Spinal cord (tissue), 10 donors: ENCODE data around the gene ZSCAN9. TPM values are rescaled to one million over a fixed set of nuclear protein-coding genes. Genes with fewer than 3 reads are reported as not detected.

ENCODE experiments used
- DNase-seq, 6 donors: peaks; one replicate each; pipeline versions ENCODE4 v3.0.0 to v3.0.0-alpha.2; 2013 to 2015; ENCODE audit warnings: low spot score in 6 of 6, low read depth in 4 of 6
- H3K27ac ChIP-seq: one replicate; pipeline ENCODE4 v1.5.1; 2013; ENCODE audit warnings: low read depth, low read length, control low read depth
- H3K27me3 ChIP-seq: one replicate; pipeline ENCODE4 v1.6.1; 2013; ENCODE audit warnings: low read length; ENCODE audit not compliant: control insufficient read depth, insufficient read depth
- H3K36me3 ChIP-seq: one replicate; pipeline ENCODE4 v1.6.1; 2013; ENCODE audit warnings: low read length; ENCODE audit not compliant: control insufficient read depth, insufficient read depth
- H3K4me1 ChIP-seq: one replicate; pipeline ENCODE4 v1.6.1; 2013; ENCODE audit warnings: low read length; ENCODE audit not compliant: control insufficient read depth, insufficient read depth
- H3K4me3 ChIP-seq: one replicate; pipeline ENCODE4 v1.5.1; 2013; ENCODE audit warnings: low read depth, low read length, control low read depth
- H3K9me3 ChIP-seq: one replicate; pipeline ENCODE4 v1.6.1; 2013; ENCODE audit warnings: low read length; ENCODE audit not compliant: control insufficient read depth, insufficient read depth
- WGBS: methylation state at CpG from one replicate; pipeline ENCODE4 v1.1.5; 2013; ENCODE audit warnings: missing lambda C conversion rate; ENCODE audit not compliant: insufficient coverage; 5-methylcytosine and 5-hydroxymethylcytosine counted together
- polyA plus RNA-seq, 2 donors: library from polyadenylated mRNA; unstranded; fragments of 120-200 nt; gene quantifications; one replicate each; pipeline ENCODE4 v1.2.1, GENCODE V29; 2013; ENCODE audit not compliant: insufficient read length in 2 of 2
- total RNA-seq, 2 donors: library from RNA; depleted of rRNA in 1 of 2; stranded (reverse); fragments of 120-200 nt in 1 of 2; fragments of >200 nt in 1 of 2; gene quantifications; one replicate each; pipeline versions ENCODE4 v1.2.3 to v1.2.4, GENCODE V29; 2013 to 2014
- donor health status: healthy.

The ZSCAN9 gene
- total and polyA plus RNA-seq, 4 donors = 16.6 to 28.7 (median 24.0) TPM

- no peaks in the 10 kb centered on the region for H3K4me1 ChIP-seq
- no peak for DNase-seq
- no peak overlapping the region for H3K27ac ChIP-seq
- WGBS = 90% methylated on average over 6 of the region's 6 CpGs
- H3K27me3 ChIP-seq = no peaks in the 10 kb centered on the region
- no peak overlapping the region for H3K4me3 ChIP-seq
- peaks cover 28% of the 10 kb centered on the region for H3K36me3 ChIP-seq
- H3K9me3 ChIP-seq = no peaks in the 10 kb centered on the region
Measured at GRCh38 chr6:28245206-28245941, 20.3 kb downstream of the ZSCAN9 start.

- H3K4me3 ChIP-seq = no peak overlapping the region
- peaks cover 24% of the 10 kb centered on the region for H3K36me3 ChIP-seq
- H3K27me3 ChIP-seq = no peaks in the 10 kb centered on the region
- H3K27ac ChIP-seq = no peak overlapping the region
- H3K9me3 ChIP-seq = no peaks in the 10 kb centered on the region
- no peak for DNase-seq
- H3K4me1 ChIP-seq = peaks cover 12% of the 10 kb centered on the region
- 75% methylated on average over 1 of the region's 1 CpG for WGBS
Measured at GRCh38 chr6:28248916-28249315, 23.8 kb downstream of the ZSCAN9 start.

DNA sequence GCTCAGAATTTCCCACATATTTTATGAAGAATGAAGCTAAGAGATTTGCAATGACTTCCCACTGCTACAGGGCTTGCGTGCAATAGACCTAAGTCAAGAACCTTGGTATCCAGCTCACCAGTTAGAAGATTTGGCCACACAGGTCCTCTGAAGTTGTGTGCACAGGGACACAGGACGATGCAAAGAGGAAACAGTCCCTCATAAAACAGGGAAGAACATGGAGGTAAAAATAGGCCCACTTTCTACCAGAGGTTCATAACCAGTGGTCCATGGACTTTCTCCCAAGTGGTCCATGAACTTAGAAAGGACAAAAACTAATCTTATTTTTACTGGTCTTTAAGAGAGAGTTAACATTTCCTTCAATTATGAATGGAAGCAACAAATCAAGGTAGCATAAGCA lies 25.7 kb downstream of the ZSCAN9 start:
- peaks cover 15% of the 10 kb centered on the region for H3K36me3 ChIP-seq
- H3K27ac ChIP-seq = no peak overlapping the region
- no peaks in the 10 kb centered on the region for H3K27me3 ChIP-seq
- H3K4me3 ChIP-seq = no peak overlapping the region
- DNase-seq = no peak
- peaks cover 12% of the 10 kb centered on the region for H3K4me1 ChIP-seq
- no CpG with 5 or more reads among the region's 2 CpGs for WGBS
- H3K9me3 ChIP-seq = no peaks in the 10 kb centered on the region

- H3K36me3 ChIP-seq = peaks cover 7% of the 10 kb centered on the region
- under 1% methylated on average over 25 of the region's 25 CpGs for WGBS
Measured at GRCh38 chr6:28251661-28252008, 26.6 kb downstream of the ZSCAN9 start.

DNA sequence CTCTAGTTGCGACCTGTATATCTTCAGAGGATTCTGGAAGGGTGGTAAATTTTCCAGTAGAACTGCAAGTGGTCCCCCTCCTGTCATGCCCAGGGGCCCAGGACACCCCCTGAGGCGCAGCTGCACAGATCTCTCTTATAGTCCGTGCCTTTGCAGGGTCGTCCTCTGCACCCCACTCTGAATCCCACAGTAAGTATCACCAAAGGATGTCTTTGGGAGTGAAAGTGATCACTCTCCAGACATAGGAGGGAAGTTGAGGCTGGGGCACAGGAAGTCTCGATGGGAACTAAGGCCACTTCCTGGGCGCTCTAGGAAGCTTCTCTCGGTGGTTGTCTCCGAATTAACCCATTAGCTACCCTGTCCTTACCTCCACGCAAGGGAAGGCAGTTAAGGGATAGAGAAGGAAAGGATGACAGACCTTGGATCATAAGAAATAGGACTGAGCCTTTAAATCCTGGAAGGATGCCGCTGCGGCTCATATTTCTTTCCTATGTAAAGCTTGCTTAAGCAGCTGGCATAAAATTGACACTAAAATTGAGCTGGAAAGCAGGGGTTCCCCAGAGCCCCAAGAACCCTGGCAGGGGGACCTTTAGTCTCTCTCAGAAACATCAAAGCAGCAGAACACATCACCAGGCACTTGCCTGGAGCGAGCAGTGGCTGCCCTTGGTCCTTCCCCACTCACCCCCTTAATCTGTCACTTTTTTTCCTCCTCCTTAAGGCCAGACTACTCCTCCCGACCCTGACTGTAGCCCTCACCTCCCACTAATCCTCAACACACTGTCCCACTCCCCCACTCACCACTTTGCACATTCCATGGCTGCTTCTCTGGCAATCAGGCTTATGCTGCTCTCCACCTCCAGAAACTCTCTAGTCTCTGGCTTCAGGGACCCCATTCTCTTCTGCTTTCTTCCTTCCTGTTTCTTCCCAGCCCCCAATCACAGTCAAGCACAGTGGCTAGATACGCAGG lies 27.2 kb downstream of the ZSCAN9 start, which contains the start of gene ZKSCAN4:
Gene ZKSCAN4 (minus strand): TSS at position 261 of the 967 bp plus-strand sequence. CDS start 289 bp downstream, outside the sequence.
- no peaks in the 10 kb centered on the region for H3K27me3 ChIP-seq
- peak within 1 kb of the TSS; percentile 21 for H3K27ac ChIP-seq
- peaks cover 5% of the 10 kb centered on the region for H3K36me3 ChIP-seq
- H3K4me1 ChIP-seq = peaks cover 12% of the 10 kb centered on the region
- H3K9me3 ChIP-seq = no peaks in the 10 kb centered on the region
- H3K4me3 ChIP-seq = peak within 1 kb of the TSS; percentile 59
- peak; percentile 90 to 99 (median 92) for DNase-seq
- WGBS = 3% methylated on average over 8 of the region's 14 CpGs

More at GRCh38 chr6:28251661-28252008, 26.6 kb downstream of the ZSCAN9 start:
- peak overlapping the region; percentile 59 for H3K4me3 ChIP-seq
- no peaks in the 10 kb centered on the region for H3K27me3 ChIP-seq
- H3K4me1 ChIP-seq = peaks cover 12% of the 10 kb centered on the region
- no peak for DNase-seq
- peak overlapping the region; percentile 6 for H3K27ac ChIP-seq
- no peaks in the 10 kb centered on the region for H3K9me3 ChIP-seq

GRCh38 chr6:28254121-28254519 lies 29.0 kb downstream of the ZSCAN9 start:
- H3K36me3 ChIP-seq = no peaks in the 10 kb centered on the region
- peaks cover under 1% of the 10 kb centered on the region for H3K27me3 ChIP-seq
- H3K9me3 ChIP-seq = no peaks in the 10 kb centered on the region
- H3K27ac ChIP-seq = no peak overlapping the region
- no peak for DNase-seq
- H3K4me3 ChIP-seq = no peak overlapping the region
- 87% methylated on average over 1 of the region's 1 CpG for WGBS
- peaks cover 18% of the 10 kb centered on the region for H3K4me1 ChIP-seq

DNA sequence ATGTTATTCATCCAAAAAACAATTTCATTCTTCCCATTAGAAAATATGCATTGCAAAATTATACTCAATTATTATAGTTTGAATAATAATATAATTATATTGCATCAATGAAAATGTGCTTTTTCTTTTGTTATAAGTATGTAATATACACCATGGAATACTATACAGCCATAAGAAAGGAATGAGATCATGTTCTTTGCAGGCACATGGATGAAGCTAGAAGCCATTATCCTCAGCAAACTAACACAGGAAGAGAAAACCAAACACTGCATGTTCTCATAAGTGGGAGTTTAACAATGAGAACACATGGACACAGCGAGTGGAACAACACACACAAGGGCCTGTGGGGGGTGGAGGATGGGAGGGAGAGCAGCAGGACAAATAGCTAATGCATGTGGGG lies 32.0 kb downstream of the ZSCAN9 start:
- DNase-seq = no peak
- H3K36me3 ChIP-seq = no peaks in the 10 kb centered on the region
- WGBS = no CpG with 5 or more reads among the region's 1 CpG
- H3K9me3 ChIP-seq = peaks cover 4% of the 10 kb centered on the region
- no peak overlapping the region for H3K27ac ChIP-seq
- no peak overlapping the region for H3K4me3 ChIP-seq
- peaks cover 16% of the 10 kb centered on the region for H3K4me1 ChIP-seq
- H3K27me3 ChIP-seq = peaks cover 3% of the 10 kb centered on the region

- Histone ChIP-seq H3K27ac (no peak within 1 kb of the TSS), H3K27me3 (peaks cover 6% of the 10 kb centered on the region), H3K4me3 (peak within 1 kb of the TSS; percentile 33), H3K4me1 (peaks cover 11% of the 10 kb centered on the region), H3K9me3 (peaks cover 5% of the 10 kb centered on the region), H3K36me3 (no peaks in the 10 kb centered on the region)
- WGBS = 18% methylated on average over 58 of the region's 58 CpGs
- peak in 3 of 6 donors; percentile 51 to 94 (median 89) for DNase-seq
Measured at GRCh38 chr6:28258877-28259777, 34.1 kb downstream of the ZSCAN9 start, which contains the start of gene NKAPL. TSS of gene NKAPL (plus strand) at chr6:28259297. CDS start at chr6:28259372, 75 bp downstream.

DNA sequence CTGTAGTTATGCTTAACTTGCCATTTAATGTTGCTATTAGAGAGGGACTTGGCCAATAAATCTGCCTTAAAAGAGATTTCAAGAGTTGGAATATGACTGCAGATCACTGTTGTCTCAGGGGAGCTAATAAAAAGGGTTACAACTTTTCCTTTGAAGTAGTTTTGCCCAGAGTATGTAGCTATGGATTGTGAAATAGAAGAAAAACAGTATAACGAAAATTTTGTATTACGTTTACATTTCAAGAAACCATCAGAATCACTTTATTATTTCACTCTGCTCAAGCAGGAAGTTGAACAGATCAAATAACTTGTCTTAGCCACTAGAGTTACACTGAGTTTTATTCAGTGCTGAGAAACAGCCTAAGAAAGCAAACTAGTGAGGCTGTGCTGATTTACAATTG lies 38.8 kb downstream of the ZSCAN9 start:
- Histone ChIP-seq H3K36me3 (no peaks in the 10 kb centered on the region), H3K4me1 (peaks cover 12% of the 10 kb centered on the region), H3K27me3 (peaks cover 6% of the 10 kb centered on the region), H3K4me3 (no peak overlapping the region), H3K9me3 (peaks cover 5% of the 10 kb centered on the region), H3K27ac (no peak overlapping the region)
- DNase-seq = no peak
- no CpG with 5 or more reads among the region's 2 CpGs for WGBS
